ENCODE data around the gene FAAP100.
"Not testable (repeated sequence)": the region's sequence is repeated elsewhere in the genome, so short reads cannot be mapped to it uniquely, and the experiment has no call there.

The FAAP100 gene

DNA sequence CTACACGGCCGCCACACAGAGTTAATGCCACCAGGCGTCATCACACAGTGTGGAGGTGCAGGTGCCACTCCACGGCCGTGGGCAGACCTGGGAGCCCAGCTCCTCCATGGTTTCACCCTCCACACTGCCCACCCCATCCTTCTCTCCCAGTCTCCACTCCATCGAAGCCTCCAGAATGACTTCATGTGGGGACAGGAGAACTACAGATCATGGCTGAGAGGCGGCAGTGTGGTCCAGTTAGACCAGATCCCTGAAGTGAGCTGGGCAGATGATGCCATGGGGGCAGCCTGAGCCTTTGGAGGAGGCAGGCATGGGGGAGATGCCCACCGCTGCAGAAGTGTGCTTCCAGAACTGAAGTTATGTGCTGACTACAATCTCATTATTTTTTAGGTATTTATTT lies 38.0 kb upstream of the FAAP100 start:
- no peak overlapping the region for H3K4me3 ChIP-seq (ENCODE audit: control insufficient read depth in 1 of 7, extremely low read depth in 1 of 7, insufficient read depth in 4 of 7, low read depth in 2 of 7, low read length in 6 of 7)
- H3K4me1 ChIP-seq (ENCODE audit: control extremely low read depth in 1 of 4, control insufficient read depth in 4 of 4, insufficient read depth in 4 of 4, low read length in 3 of 4), result no peaks in the 10 kb centered on the region
- H3K9me3 ChIP-seq (ENCODE audit: control extremely low read depth in 1 of 5, control insufficient read depth in 4 of 5, insufficient read depth in 2 of 5, low read depth in 1 of 5, low read length in 4 of 5), result no peaks in the 10 kb centered on the region
- H3K36me3 ChIP-seq (ENCODE audit: control insufficient read depth in 4 of 4, insufficient read depth in 4 of 4, low read length in 3 of 4), result peaks cover 15 to 77% (median 58%) of the 10 kb centered on the region in 4 experiments
- DNase-seq, result no peak
- CTCF ChIA-PET, result interaction anchor here (4.1 kb wide), 1 partner anchor 11 kb away, joined by 13 read pairs; no protein-coding TSS in a partner anchor
- WGBS (ENCODE audit: insufficient coverage), result 99% methylated on average over 7 of the region's 8 CpGs
- no peak overlapping the region for H3K27ac ChIP-seq (ENCODE audit: insufficient read depth in 1 of 2, low read depth in 1 of 2, low read length in 2 of 2, poor library complexity in 1 of 2, severe bottlenecking in 2 of 2)
- POLR2A ChIA-PET, result no interaction called here
- no peaks in the 10 kb centered on the region for H3K27me3 ChIP-seq (replicated peaks in 2 of 5; ENCODE audit: control insufficient read depth in 4 of 5, insufficient read depth in 5 of 5, low read length in 4 of 5)

DNA sequence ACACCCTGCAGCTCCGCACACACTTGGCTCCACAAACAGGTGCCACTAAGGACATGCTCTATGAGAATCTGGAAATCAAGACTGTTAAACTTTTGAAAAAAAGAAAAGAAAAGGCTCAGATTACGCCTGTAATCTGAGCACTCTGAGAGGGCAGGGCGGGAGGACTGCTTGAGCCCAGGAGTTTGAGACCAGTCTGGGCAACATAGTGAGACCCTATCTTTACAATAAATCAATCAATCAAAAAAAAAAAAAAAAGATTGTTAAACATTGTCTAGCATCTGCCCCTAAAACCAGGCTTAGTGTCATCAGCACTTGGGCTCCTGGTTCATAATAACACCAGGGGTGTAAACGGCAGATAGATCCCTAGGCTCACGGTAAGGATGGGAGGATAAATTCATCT lies 37.5 kb upstream of the FAAP100 start:
- H3K4me1 ChIP-seq (ENCODE audit: control extremely low read depth in 1 of 4, control insufficient read depth in 4 of 4, insufficient read depth in 4 of 4, low read length in 3 of 4), result no peaks in the 10 kb centered on the region
- POLR2A ChIA-PET, result no interaction called here

DNA sequence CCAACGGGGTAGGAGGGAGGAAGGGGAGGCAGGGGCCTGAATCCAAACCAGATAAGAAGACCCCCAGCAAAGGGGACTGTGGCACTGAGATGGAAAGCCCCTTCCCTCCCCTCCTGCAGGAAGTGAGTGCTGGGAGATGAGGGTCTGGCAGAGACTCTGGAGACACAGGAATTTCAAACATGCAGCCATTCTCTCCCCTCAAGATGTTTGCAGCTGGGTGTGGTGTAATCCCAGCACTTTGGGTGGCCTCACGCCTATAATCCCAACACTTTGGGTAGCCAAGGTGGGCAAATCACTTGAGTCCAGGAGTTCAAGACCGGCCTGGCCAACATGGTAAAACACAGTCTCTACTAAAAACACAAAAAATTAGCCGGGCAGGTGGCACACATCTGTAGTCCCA lies 33.9 kb upstream of the FAAP100 start:
- no peaks in the 10 kb centered on the region for H3K9me3 ChIP-seq (ENCODE audit: control extremely low read depth in 1 of 5, control insufficient read depth in 4 of 5, insufficient read depth in 2 of 5, low read depth in 1 of 5, low read length in 4 of 5)
- no peaks in the 10 kb centered on the region for H3K27me3 ChIP-seq (replicated peaks in 2 of 5; ENCODE audit: control insufficient read depth in 4 of 5, insufficient read depth in 5 of 5, low read length in 4 of 5)
- H3K4me3 ChIP-seq (ENCODE audit: control insufficient read depth in 1 of 7, extremely low read depth in 1 of 7, insufficient read depth in 4 of 7, low read depth in 2 of 7, low read length in 6 of 7), result no peak overlapping the region
- ChIA-PET CTCF (interaction anchor here (2.0 kb wide), 1 partner anchor 15 kb away, joined by 4 read pairs; no protein-coding TSS in a partner anchor), POLR2A (interaction anchor here (0.6 kb wide), 1 partner anchor 14 kb away, joined by 3 read pairs; no protein-coding TSS in a partner anchor)
- peaks cover 22 to 79% (median 51%) of the 10 kb centered on the region in 4 experiments for H3K36me3 ChIP-seq (ENCODE audit: control insufficient read depth in 4 of 4, insufficient read depth in 4 of 4, low read length in 3 of 4)
- no peak for DNase-seq
- WGBS (ENCODE audit: insufficient coverage), result 100% methylated on average over 3 of the region's 4 CpGs
- H3K4me1 ChIP-seq (ENCODE audit: control extremely low read depth in 1 of 4, control insufficient read depth in 4 of 4, insufficient read depth in 4 of 4, low read length in 3 of 4), result no peaks in the 10 kb centered on the region
- H3K27ac ChIP-seq (ENCODE audit: insufficient read depth in 1 of 2, low read depth in 1 of 2, low read length in 2 of 2, poor library complexity in 1 of 2, severe bottlenecking in 2 of 2), result no peak overlapping the region

More for the DNA sequence above, 37.5 kb upstream of the FAAP100 start:
- no peak for DNase-seq
- 100% methylated on average over 2 of the region's 5 CpGs for WGBS (ENCODE audit: insufficient coverage)
- peaks cover 15 to 75% (median 55%) of the 10 kb centered on the region in 4 experiments for H3K36me3 ChIP-seq (ENCODE audit: control insufficient read depth in 4 of 4, insufficient read depth in 4 of 4, low read length in 3 of 4)
- H3K27ac ChIP-seq (ENCODE audit: insufficient read depth in 1 of 2, low read depth in 1 of 2, low read length in 2 of 2, poor library complexity in 1 of 2, severe bottlenecking in 2 of 2), result no peak overlapping the region
- H3K9me3 ChIP-seq (ENCODE audit: control extremely low read depth in 1 of 5, control insufficient read depth in 4 of 5, insufficient read depth in 2 of 5, low read depth in 1 of 5, low read length in 4 of 5), result no peaks in the 10 kb centered on the region
- H3K27me3 ChIP-seq (replicated peaks in 2 of 5; ENCODE audit: control insufficient read depth in 4 of 5, insufficient read depth in 5 of 5, low read length in 4 of 5), result no peaks in the 10 kb centered on the region
- CTCF ChIA-PET, result interaction anchor here (0.7 to 4.1 kb wide), 2 partner anchors 12 to 521 kb away, joined by 6 to 13 read pairs; no protein-coding TSS in a partner anchor
- no peak overlapping the region for H3K4me3 ChIP-seq (ENCODE audit: control insufficient read depth in 1 of 7, extremely low read depth in 1 of 7, insufficient read depth in 4 of 7, low read depth in 2 of 7, low read length in 6 of 7)

DNA sequence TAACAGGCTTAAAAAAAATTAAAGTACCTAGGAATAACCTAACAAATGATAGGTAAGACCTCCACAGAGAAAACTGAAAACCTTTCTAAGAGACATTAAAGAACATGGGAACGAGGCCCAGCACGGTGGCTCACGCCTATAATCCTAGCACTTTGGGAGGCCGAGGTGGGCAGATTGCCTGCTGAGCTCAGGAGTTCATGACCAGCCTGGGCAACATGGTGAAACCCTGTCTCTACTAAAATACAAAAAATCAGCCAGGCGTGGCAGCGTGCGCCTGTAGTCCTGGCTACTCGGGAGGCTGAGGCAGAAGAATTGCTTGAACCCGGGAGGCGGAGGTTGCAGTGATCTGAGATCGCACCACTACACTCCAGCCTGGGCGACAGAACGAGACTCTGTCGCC lies 32.6 kb upstream of the FAAP100 start:
- POLR2A ChIA-PET, result interaction anchor here (0.7 kb wide), 1 partner anchor 721 kb away, joined by 6 read pairs; no protein-coding TSS in a partner anchor
- peaks cover 20 to 75% (median 47%) of the 10 kb centered on the region in 4 experiments for H3K36me3 ChIP-seq (ENCODE audit: control insufficient read depth in 4 of 4, insufficient read depth in 4 of 4, low read length in 3 of 4)
- H3K4me3 ChIP-seq (ENCODE audit: control insufficient read depth in 1 of 7, extremely low read depth in 1 of 7, insufficient read depth in 4 of 7, low read depth in 2 of 7, low read length in 6 of 7); DNase-seq; H3K4me1 ChIP-seq (ENCODE audit: control extremely low read depth in 1 of 4, control insufficient read depth in 4 of 4, insufficient read depth in 4 of 4, low read length in 3 of 4); H3K27ac ChIP-seq (ENCODE audit: insufficient read depth in 1 of 2, low read depth in 1 of 2, low read length in 2 of 2, poor library complexity in 1 of 2, severe bottlenecking in 2 of 2); H3K27me3 ChIP-seq (replicated peaks in 2 of 5; ENCODE audit: control insufficient read depth in 4 of 5, insufficient read depth in 5 of 5, low read length in 4 of 5); H3K9me3 ChIP-seq (ENCODE audit: control extremely low read depth in 1 of 5, control insufficient read depth in 4 of 5, insufficient read depth in 2 of 5, low read depth in 1 of 5, low read length in 4 of 5); CTCF ChIA-PET: not testable (repeated sequence)
- 91% methylated on average over 4 of the region's 14 CpGs for WGBS (ENCODE audit: insufficient coverage)

DNA sequence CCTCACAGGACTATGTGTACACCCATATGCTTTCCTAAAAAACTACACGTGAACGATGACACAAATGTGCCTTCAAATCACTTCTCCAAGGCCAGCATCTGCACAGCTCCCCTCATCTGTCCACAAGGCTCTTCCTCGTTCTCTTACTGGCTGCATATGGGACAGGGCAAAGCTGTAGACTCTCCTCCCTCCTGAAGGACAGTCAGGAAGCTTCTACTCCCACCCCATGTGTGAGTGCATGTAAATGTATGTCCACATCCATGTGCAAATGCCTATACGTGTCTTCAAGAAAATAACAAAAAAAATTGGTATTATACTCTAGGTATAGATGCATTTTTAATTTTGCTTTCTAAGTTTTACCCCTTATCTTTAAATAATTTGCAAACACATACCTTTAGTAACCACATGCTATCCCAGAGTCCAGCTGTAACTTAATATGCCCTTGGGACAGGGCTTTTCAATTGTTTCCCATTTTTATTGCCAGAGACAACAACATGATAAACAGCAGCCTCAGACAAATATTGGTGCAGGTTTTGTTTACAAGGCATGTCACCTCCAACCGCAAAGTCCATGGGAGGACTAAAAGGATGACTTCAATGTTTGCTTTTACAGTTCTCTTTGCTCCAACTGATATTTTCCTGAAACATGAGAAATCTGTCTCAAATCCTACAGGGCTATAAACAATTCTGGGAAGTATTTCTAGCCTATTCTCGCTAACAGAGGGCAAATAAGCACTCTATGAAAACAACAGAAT lies 31.6 kb upstream of the FAAP100 start:
- ChIA-PET CTCF (interaction anchor here (2.5 kb wide), 1 partner anchor 17 kb away, joined by 11 read pairs; no protein-coding TSS in a partner anchor), POLR2A (no interaction called here)
- no peak overlapping the region for H3K4me3 ChIP-seq (ENCODE audit: control insufficient read depth in 1 of 7, extremely low read depth in 1 of 7, insufficient read depth in 4 of 7, low read depth in 2 of 7, low read length in 6 of 7)
- peaks cover 20 to 78% (median 47%) of the 10 kb centered on the region in 4 experiments for H3K36me3 ChIP-seq (ENCODE audit: control insufficient read depth in 4 of 4, insufficient read depth in 4 of 4, low read length in 3 of 4)
- no peaks in the 10 kb centered on the region for H3K9me3 ChIP-seq (ENCODE audit: control extremely low read depth in 1 of 5, control insufficient read depth in 4 of 5, insufficient read depth in 2 of 5, low read depth in 1 of 5, low read length in 4 of 5)
- no peak for DNase-seq
- H3K4me1 ChIP-seq (ENCODE audit: control extremely low read depth in 1 of 4, control insufficient read depth in 4 of 4, insufficient read depth in 4 of 4, low read length in 3 of 4), result peaks cover 0 to 2% (median under 1%) of the 10 kb centered on the region in 4 experiments
- H3K27me3 ChIP-seq (replicated peaks in 2 of 5; ENCODE audit: control insufficient read depth in 4 of 5, insufficient read depth in 5 of 5, low read length in 4 of 5), result no peaks in the 10 kb centered on the region
- H3K27ac ChIP-seq (ENCODE audit: insufficient read depth in 1 of 2, low read depth in 1 of 2, low read length in 2 of 2, poor library complexity in 1 of 2, severe bottlenecking in 2 of 2), result no peak overlapping the region
- WGBS (ENCODE audit: insufficient coverage), result 98% methylated on average over 4 of the region's 6 CpGs

DNA sequence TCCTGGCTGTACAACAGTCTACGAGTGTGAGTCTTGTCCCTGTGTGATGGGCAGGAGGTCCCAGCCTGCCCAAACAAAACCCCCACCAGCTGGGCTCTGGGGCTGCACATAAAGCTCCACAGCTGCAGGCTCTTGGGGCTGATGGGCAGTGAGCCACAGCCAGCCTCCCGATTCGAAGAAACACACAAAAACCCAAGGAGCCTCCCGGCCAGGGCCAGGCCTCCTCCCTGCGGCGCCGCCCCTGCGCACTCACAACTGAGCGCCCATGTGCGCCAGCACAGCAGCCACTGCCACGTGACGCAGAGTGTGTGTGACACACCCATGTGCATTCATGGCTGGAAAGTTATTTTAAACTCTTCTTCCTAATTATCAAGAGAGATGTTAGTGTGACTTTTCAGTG lies 30.6 kb upstream of the FAAP100 start:
- ChIA-PET CTCF (interaction anchor here (1.2 to 2.5 kb wide), 3 partner anchors 16 to 19 kb away, joined by 3 to 11 read pairs (median 8); no protein-coding TSS in a partner anchor), POLR2A (no interaction called here)
- WGBS (ENCODE audit: insufficient coverage), result 95% methylated on average over 11 of the region's 12 CpGs
- Histone ChIP-seq H3K9me3 (ENCODE audit: control extremely low read depth in 1 of 5, control insufficient read depth in 4 of 5, insufficient read depth in 2 of 5, low read depth in 1 of 5, low read length in 4 of 5) (no peaks in the 10 kb centered on the region), H3K4me1 (ENCODE audit: control extremely low read depth in 1 of 4, control insufficient read depth in 4 of 4, insufficient read depth in 4 of 4, low read length in 3 of 4) (peaks cover 0 to 10% (median 2%) of the 10 kb centered on the region in 4 experiments), H3K27ac (ENCODE audit: insufficient read depth in 1 of 2, low read depth in 1 of 2, low read length in 2 of 2, poor library complexity in 1 of 2, severe bottlenecking in 2 of 2) (no peak overlapping the region), H3K4me3 (ENCODE audit: control insufficient read depth in 1 of 7, extremely low read depth in 1 of 7, insufficient read depth in 4 of 7, low read depth in 2 of 7, low read length in 6 of 7) (no peak overlapping the region), H3K36me3 (ENCODE audit: control insufficient read depth in 4 of 4, insufficient read depth in 4 of 4, low read length in 3 of 4) (peaks cover 11 to 73% (median 45%) of the 10 kb centered on the region in 4 experiments), H3K27me3 (replicated peaks in 2 of 5; ENCODE audit: control insufficient read depth in 4 of 5, insufficient read depth in 5 of 5, low read length in 4 of 5) (no peaks in the 10 kb centered on the region)
- no peak for DNase-seq

DNA sequence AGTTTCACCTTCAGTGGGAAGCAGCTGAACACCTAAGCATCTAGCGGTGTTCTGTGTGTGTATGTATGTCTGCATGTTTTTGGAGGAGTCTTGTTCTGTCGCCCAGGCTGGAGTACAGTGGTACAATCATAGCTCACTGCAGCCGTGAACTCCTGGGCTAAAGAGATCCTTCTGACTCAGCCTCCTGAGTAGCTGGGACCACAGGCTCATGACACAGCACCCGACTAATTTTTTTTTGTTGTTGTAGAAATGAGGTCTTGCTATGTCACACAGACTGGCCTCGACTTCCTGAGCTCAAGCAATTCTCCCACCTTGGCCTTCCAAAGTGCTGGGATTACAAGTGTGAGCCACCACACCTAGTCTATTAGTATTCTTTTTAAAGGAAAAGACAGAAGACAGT lies 30.2 kb upstream of the FAAP100 start:
- no peaks in the 10 kb centered on the region for H3K27me3 ChIP-seq (replicated peaks in 2 of 5; ENCODE audit: control insufficient read depth in 4 of 5, insufficient read depth in 5 of 5, low read length in 4 of 5)
- POLR2A ChIA-PET, result interaction anchor here (0.6 kb wide), 2 partner anchors 14 to 27 kb away, joined by 3 read pairs; no protein-coding TSS in a partner anchor
- no peaks in the 10 kb centered on the region for H3K9me3 ChIP-seq (ENCODE audit: control extremely low read depth in 1 of 5, control insufficient read depth in 4 of 5, insufficient read depth in 2 of 5, low read depth in 1 of 5, low read length in 4 of 5)
- DNase-seq, result no peak
- peaks cover 11 to 75% (median 47%) of the 10 kb centered on the region in 4 experiments for H3K36me3 ChIP-seq (ENCODE audit: control insufficient read depth in 4 of 4, insufficient read depth in 4 of 4, low read length in 3 of 4)
- 74% methylated on average over 3 of the region's 5 CpGs for WGBS (ENCODE audit: insufficient coverage)
- peaks cover 0 to 10% (median 2%) of the 10 kb centered on the region in 4 experiments for H3K4me1 ChIP-seq (ENCODE audit: control extremely low read depth in 1 of 4, control insufficient read depth in 4 of 4, insufficient read depth in 4 of 4, low read length in 3 of 4)
- no peak overlapping the region for H3K4me3 ChIP-seq (ENCODE audit: control insufficient read depth in 1 of 7, extremely low read depth in 1 of 7, insufficient read depth in 4 of 7, low read depth in 2 of 7, low read length in 6 of 7)
- CTCF ChIA-PET, result interaction anchor here (0.7 to 2.5 kb wide), 4 partner anchors 16 to 185 kb away, joined by 3 to 11 read pairs (median 6); no protein-coding TSS in a partner anchor
- no peak overlapping the region for H3K27ac ChIP-seq (ENCODE audit: insufficient read depth in 1 of 2, low read depth in 1 of 2, low read length in 2 of 2, poor library complexity in 1 of 2, severe bottlenecking in 2 of 2)
